HepG2 (cell line): ENCODE data around the gene ZNF562. TPM values are rescaled to one million over a fixed set of nuclear protein-coding genes. Genes with fewer than 3 reads are reported as not detected.

Experiments
- ESRRA ChIP-seq: sonication (generic); formaldehyde crosslinking; IDR thresholded peaks from 2 replicates; pipeline ENCODE4 v1.5.1; 2020; ENCODE audit warnings: mild to moderate bottlenecking, low read depth, missing genetic modification reagents
- HMG20A ChIP-seq: IDR thresholded peaks from 2 replicates; pipeline ENCODE4 v1.6.1; 2016; ENCODE audit warnings: borderline replicate concordance
- MED8 ChIP-seq: sonication (generic); formaldehyde crosslinking; IDR thresholded peaks from 2 replicates; pipeline ENCODE4 v1.8.1; 2023; ENCODE audit warnings: mild to moderate bottlenecking, missing genetic modification reagents; ENCODE audit not compliant: insufficient replicate concordance
- MXD1 ChIP-seq: sonication (generic); formaldehyde crosslinking; IDR thresholded peaks from 2 replicates; pipeline ENCODE4 v1.4.0; 2020; ENCODE audit warnings: mild to moderate bottlenecking, missing genetic modification reagents
- NFE2L2 ChIP-seq: fragments of 150-350 bp; IDR thresholded peaks from 2 replicates; pipeline ENCODE4 v1.6.1; 2014; ENCODE audit warnings: low read length
- NFKBIZ ChIP-seq: IDR thresholded peaks from 2 replicates; pipeline ENCODE4 v1.6.1; 2018; ENCODE audit warnings: missing genetic modification reagents, missing compliant biosample characterization
- PHB2 ChIP-seq: fragments of 450-650 bp; IDR thresholded peaks from 2 replicates; pipeline ENCODE4 v1.6.1; 2018; ENCODE audit not compliant: partially characterized antibody
- REL ChIP-seq: sonication (generic); formaldehyde crosslinking; conservative IDR thresholded peaks from 2 replicates; pipeline ENCODE4 v1.8.0; 2022; ENCODE audit warnings: mild to moderate bottlenecking, missing genetic modification reagents, moderate library complexity
- SMAD1 ChIP-seq: sonication (generic); formaldehyde crosslinking; IDR thresholded peaks from 2 replicates; pipeline ENCODE4 v1.4.0; 2020; ENCODE audit warnings: missing genetic modification reagents, low read depth, mild to moderate bottlenecking, borderline replicate concordance
- SPEN ChIP-seq: sonication (generic); formaldehyde crosslinking; IDR thresholded peaks from 2 replicates; pipeline ENCODE4 v1.5.1; 2020; ENCODE audit warnings: low read depth, mild to moderate bottlenecking, missing genetic modification reagents
- STAG1 ChIP-seq: sonication (generic); formaldehyde crosslinking; IDR thresholded peaks from 2 replicates; pipeline ENCODE4 v1.4.0; 2020; ENCODE audit warnings: missing genetic modification reagents
- TAF1 ChIP-seq: sonication (generic); formaldehyde crosslinking; IDR thresholded peaks from 2 replicates; pipeline ENCODE4 v1.4.0; 2020; ENCODE audit warnings: missing genetic modification reagents
- YEATS4 ChIP-seq: sonication (generic); formaldehyde crosslinking; IDR thresholded peaks from 2 replicates; pipeline ENCODE4 v1.4.0; 2020; ENCODE audit warnings: missing genetic modification reagents, borderline replicate concordance
- ZBTB42 ChIP-seq: sonication (generic); formaldehyde crosslinking; IDR thresholded peaks from 2 replicates; pipeline ENCODE4 v1.5.0; 2020; ENCODE audit warnings: mild to moderate bottlenecking, missing genetic modification reagents
- ZNF138 ChIP-seq: sonication (generic); formaldehyde crosslinking; IDR thresholded peaks from 2 replicates; pipeline ENCODE4 v1.5.0; 2020; ENCODE audit warnings: mild to moderate bottlenecking, low read depth, missing genetic modification reagents
- ZNF180 ChIP-seq: sonication (generic); formaldehyde crosslinking; IDR thresholded peaks from 2 replicates; pipeline ENCODE4 v1.4.0; 2020; ENCODE audit warnings: low read depth, missing genetic modification reagents, borderline replicate concordance
- ZNF20 ChIP-seq: sonication (generic); formaldehyde crosslinking; IDR thresholded peaks from 2 replicates; pipeline ENCODE4 v1.4.0; 2020; ENCODE audit warnings: mild to moderate bottlenecking, moderate library complexity, missing genetic modification reagents
- ZNF256 ChIP-seq: sonication (generic); formaldehyde crosslinking; conservative IDR thresholded peaks from 2 replicates; pipeline ENCODE4 v1.4.0; 2020; ENCODE audit warnings: missing genetic modification reagents
- ZNF530 ChIP-seq: sonication (generic); formaldehyde crosslinking; IDR thresholded peaks from 2 replicates; pipeline ENCODE4 v1.5.0; 2020; ENCODE audit warnings: low read depth, mild to moderate bottlenecking, missing genetic modification reagents
- ZNF552 ChIP-seq: sonication (generic); formaldehyde crosslinking; IDR thresholded peaks from 2 replicates; pipeline ENCODE4 v1.9.0; 2022; ENCODE audit warnings: missing genetic modification reagents, mild to moderate bottlenecking, borderline replicate concordance
- ZNF563 ChIP-seq: sonication (generic); formaldehyde crosslinking; IDR thresholded peaks from 2 replicates; pipeline ENCODE4 v1.8.0; 2022; ENCODE audit warnings: mild to moderate bottlenecking, moderate library complexity, missing genetic modification reagents
- ZNF615 ChIP-seq: sonication (generic); formaldehyde crosslinking; IDR thresholded peaks from 2 replicates; pipeline ENCODE4 v1.5.0; 2020; ENCODE audit warnings: mild to moderate bottlenecking, missing genetic modification reagents, borderline replicate concordance
- ZNF619 ChIP-seq: sonication (generic); formaldehyde crosslinking; IDR thresholded peaks from 2 replicates; pipeline ENCODE4 v1.4.0; 2020; ENCODE audit warnings: mild to moderate bottlenecking, missing genetic modification reagents
- ZNF670 ChIP-seq: sonication (generic); formaldehyde crosslinking; IDR thresholded peaks from 2 replicates; pipeline ENCODE4 v1.8.0; 2022; ENCODE audit warnings: mild to moderate bottlenecking, missing genetic modification reagents, borderline replicate concordance
- ZNF772 ChIP-seq: sonication (generic); formaldehyde crosslinking; IDR thresholded peaks from 2 replicates; pipeline ENCODE4 v1.5.0; 2020; ENCODE audit warnings: mild to moderate bottlenecking, missing genetic modification reagents
- ZNF788 ChIP-seq: sonication (generic); formaldehyde crosslinking; IDR thresholded peaks from 2 replicates; pipeline ENCODE4 v1.5.0; 2020; ENCODE audit warnings: mild to moderate bottlenecking, missing genetic modification reagents, borderline replicate concordance
- ZNF816 ChIP-seq: sonication (generic); formaldehyde crosslinking; IDR thresholded peaks from 2 replicates; pipeline ENCODE4 v1.8.0; 2022; ENCODE audit warnings: missing genetic modification reagents, mild to moderate bottlenecking, borderline replicate concordance
- ZZZ3 ChIP-seq: sonication (generic); formaldehyde crosslinking; IDR thresholded peaks from 2 replicates; pipeline ENCODE4 v1.4.0; 2020; ENCODE audit warnings: missing genetic modification reagents, mild to moderate bottlenecking, borderline replicate concordance
- polyA plus RNA-seq, 8 experiments: library from polyadenylated mRNA; depleted of rRNA in 3 of 8; stranded (reverse) in 7 of 8; unstranded in 1 of 8; fragments of >200 nt; fragmentation: Illumina TruSeq in 4 of 8; extraction: Trizol in 4 of 8; gene quantifications; 2 replicates each; pipeline versions ENCODE4 v1.2.1 to v1.2.3, GENCODE V29; 2011 to 2016; ENCODE audit warnings: low read depth in 4 of 8, missing spikeins in 1 of 8, mixed read lengths in 1 of 8; ENCODE audit not compliant: insufficient read depth in 1 of 8
- total RNA-seq, 5 experiments: library from RNA; depleted of rRNA; stranded (reverse); fragments of >200 nt; fragmentation: Illumina TruSeq; extraction: Trizol; gene quantifications; 2 replicates each; pipeline ENCODE4 v1.2.3, GENCODE V29; 2016; ENCODE audit warnings: low read depth in 1 of 5
- TF ChIP-seq, protein P1 (sequence below): IDR thresholded peaks from 2 replicates; pipeline ENCODE4 v1.6.1; 2016; ENCODE audit warnings: missing genetic modification reagents, missing compliant biosample characterization
- TF ChIP-seq, protein P2 (sequence below): sonication (generic); formaldehyde crosslinking; IDR thresholded peaks from 2 replicates; pipeline ENCODE4 v1.4.0; 2020; ENCODE audit warnings: missing genetic modification reagents, borderline replicate concordance

ZNF562 gene
- total and polyA plus RNA-seq, 2 of the 13 experiments (the other 11 are each of a cell fraction or from before 2014, with no cell fraction given) = 13.1 to 32.7 TPM

DNA sequence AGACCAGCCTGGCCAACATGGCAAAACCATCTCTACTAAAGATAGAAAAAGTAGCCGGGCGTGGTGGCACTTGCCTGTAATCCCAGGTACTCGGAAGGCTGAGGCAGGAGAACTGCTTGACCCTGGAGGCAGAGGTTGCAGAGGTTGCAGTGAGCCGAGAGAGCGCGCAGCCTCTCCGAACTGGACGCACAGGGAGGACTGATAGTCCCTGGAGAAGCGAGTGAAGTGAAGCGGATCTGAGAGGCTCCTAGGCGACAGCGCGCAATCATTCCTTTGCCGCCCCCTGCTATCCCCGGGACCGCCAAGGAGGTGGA lies 54.1 kb downstream of the ZNF562 start (continued):
- TF ChIP-seq ZNF563 (CRISPR knock-in tag) (peak; percentile 25; the same call in 1 of the 2 replicates), ZNF816 (CRISPR knock-in tag) (peak; percentile 79; the same call in 1 of the 2 replicates), YEATS4 (no peak), REL (CRISPR knock-in tag) (0 out of 2 replicates have a peak, but pooled peaks have one; percentile 11), ZNF619 (CRISPR knock-in tag) (peak; percentile 6; the same call in 1 of the 2 replicates), ZNF772 (CRISPR knock-in tag) (0 out of 2 replicates have a peak, but pooled peaks have one; percentile 8), NFE2L2 (no peak), MXD1 (0 out of 2 replicates have a peak, but pooled peaks have one; percentile 34), MED8 (peak; percentile 21), ZNF530 (CRISPR knock-in tag) (no peak), SPEN (CRISPR knock-in tag) (no peak), ZNF615 (CRISPR knock-in tag) (no peak), NFKBIZ (CRISPR knock-in tag) (0 out of 2 replicates have a peak, but pooled peaks have one; percentile 26), ZNF138 (0 out of 2 replicates have a peak, but pooled peaks have one; percentile 20), ZBTB42 (0 out of 2 replicates have a peak, but pooled peaks have one; percentile 35), ZNF552 (CRISPR knock-in tag) (no peak), ZNF788 (no peak), ZZZ3 (CRISPR knock-in tag) (no peak), SMAD1 (CRISPR knock-in tag) (peak; percentile 63; the same call in 1 of the 2 replicates), ZNF670 (CRISPR knock-in tag) (peak; percentile 82; the same call in 1 of the 2 replicates), ZNF256 (CRISPR knock-in tag) (no peak), STAG1 (no peak; the same call in 1 of the 2 replicates), ZNF180 (CRISPR knock-in tag) (no peak), ZNF20 (0 out of 2 replicates have a peak, but pooled peaks have one; percentile 51), TAF1 (CRISPR knock-in tag) (no peak), HMG20A (CRISPR knock-in tag) (no peak), PHB2 (no peak), ESRRA (peak; percentile 17; the same call in 1 of the 2 replicates)
- TF ChIP-seq, protein P1, sequence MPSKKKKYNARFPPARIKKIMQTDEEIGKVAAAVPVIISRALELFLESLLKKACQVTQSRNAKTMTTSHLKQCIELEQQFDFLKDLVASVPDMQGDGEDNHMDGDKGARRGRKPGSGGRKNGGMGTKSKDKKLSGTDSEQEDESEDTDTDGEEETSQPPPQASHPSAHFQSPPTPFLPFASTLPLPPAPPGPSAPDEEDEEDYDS (CRISPR knock-in tag) = no peak
- TF ChIP-seq, protein P2, sequence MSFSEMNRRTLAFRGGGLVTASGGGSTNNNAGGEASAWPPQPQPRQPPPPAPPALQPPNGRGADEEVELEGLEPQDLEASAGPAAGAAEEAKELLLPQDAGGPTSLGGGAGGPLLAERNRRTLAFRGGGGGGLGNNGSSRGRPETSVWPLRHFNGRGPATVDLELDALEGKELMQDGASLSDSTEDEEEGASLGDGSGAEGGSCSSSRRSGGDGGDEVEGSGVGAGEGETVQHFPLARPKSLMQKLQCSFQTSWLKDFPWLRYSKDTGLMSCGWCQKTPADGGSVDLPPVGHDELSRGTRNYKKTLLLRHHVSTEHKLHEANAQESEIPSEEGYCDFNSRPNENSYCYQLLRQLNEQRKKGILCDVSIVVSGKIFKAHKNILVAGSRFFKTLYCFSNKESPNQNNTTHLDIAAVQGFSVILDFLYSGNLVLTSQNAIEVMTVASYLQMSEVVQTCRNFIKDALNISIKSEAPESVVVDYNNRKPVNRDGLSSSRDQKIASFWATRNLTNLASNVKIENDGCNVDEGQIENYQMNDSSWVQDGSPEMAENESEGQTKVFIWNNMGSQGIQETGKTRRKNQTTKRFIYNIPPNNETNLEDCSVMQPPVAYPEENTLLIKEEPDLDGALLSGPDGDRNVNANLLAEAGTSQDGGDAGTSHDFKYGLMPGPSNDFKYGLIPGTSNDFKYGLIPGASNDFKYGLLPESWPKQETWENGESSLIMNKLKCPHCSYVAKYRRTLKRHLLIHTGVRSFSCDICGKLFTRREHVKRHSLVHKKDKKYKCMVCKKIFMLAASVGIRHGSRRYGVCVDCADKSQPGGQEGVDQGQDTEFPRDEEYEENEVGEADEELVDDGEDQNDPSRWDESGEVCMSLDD (CRISPR knock-in tag) = no peak
